ENCODE results near the gene DDX53.

The DDX53 gene

DNA sequence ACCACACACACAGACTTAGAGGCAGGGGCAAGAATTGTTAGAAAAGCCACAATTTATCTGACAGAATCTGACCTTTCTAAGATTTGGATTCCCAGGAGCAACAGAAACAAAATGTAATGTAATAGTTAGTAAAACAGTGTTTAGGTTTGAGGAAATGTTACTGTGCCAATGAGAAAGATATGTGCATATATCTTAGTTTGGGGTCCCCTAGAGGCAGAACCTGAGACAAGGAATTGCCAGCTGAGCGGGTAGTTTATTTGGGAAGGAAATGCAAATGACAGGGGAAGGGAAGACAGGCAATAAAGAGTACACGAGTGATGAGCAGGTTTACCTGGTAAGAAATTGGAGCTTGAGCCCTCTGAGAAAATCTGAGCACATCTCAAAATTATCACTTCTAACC lies 31.3 kb upstream of the DDX53 start:
- no peak for TF ChIP-seq CTCF (IDR thresholded peaks at IDR 0.05; ENCODE audit: control extremely low read depth, extremely low read depth, low read depth, missing control alignments)
- CTCF ChIA-PET, result interaction anchor here (1.4 kb wide), 1 partner anchor 9 kb away, joined by 3 read pairs; no protein-coding TSS in a partner anchor
- no peak for DNase-seq (ENCODE audit: extremely low spot score)
- POLR2A ChIA-PET, result no interaction called here

DNA sequence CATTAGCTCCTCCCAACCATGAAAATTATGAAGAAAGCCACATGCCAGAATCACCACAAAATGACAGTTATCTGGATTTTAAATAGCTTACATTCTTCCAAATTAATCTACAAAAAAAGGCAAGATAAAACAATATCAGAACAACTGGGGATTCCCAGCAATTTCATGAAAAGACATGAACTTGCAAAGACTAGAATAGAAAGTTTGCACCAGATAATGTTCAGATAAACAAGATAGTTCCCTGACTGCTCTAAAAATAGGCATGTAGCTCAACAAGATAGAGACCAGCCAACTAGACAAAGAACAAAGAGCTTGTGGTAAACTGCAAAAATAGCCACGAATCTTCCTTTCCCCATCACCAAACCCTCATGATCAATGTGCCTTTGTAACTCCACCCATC lies 30.3 kb upstream of the DDX53 start:
- no peak for TF ChIP-seq CTCF (IDR thresholded peaks at IDR 0.05; ENCODE audit: control extremely low read depth, extremely low read depth, low read depth, missing control alignments)
- CTCF ChIA-PET, result interaction anchor here (1.4 kb wide), 1 partner anchor 10 kb away, joined by 3 read pairs; no protein-coding TSS in a partner anchor
- POLR2A ChIA-PET, result no interaction called here
- no peak for DNase-seq (ENCODE audit: extremely low spot score)

- CTCF ChIA-PET, result no interaction called here
- no peak for TF ChIP-seq CTCF (IDR thresholded peaks at IDR 0.05; ENCODE audit: control extremely low read depth, extremely low read depth, low read depth, missing control alignments)
- POLR2A ChIA-PET, result no interaction called here
- no peak for DNase-seq (ENCODE audit: extremely low spot score)
Observed at GRCh38 chrX:22970861-22971260, 28.9 kb upstream of the DDX53 start.

- POLR2A ChIA-PET, result no interaction called here
- DNase-seq (ENCODE audit: extremely low spot score), result no peak
- CTCF ChIA-PET, result no interaction called here
- no peak for TF ChIP-seq CTCF (IDR thresholded peaks at IDR 0.05; ENCODE audit: control extremely low read depth, extremely low read depth, low read depth, missing control alignments)
Observed at GRCh38 chrX:22974616-22975015, 25.1 kb upstream of the DDX53 start.

DNA sequence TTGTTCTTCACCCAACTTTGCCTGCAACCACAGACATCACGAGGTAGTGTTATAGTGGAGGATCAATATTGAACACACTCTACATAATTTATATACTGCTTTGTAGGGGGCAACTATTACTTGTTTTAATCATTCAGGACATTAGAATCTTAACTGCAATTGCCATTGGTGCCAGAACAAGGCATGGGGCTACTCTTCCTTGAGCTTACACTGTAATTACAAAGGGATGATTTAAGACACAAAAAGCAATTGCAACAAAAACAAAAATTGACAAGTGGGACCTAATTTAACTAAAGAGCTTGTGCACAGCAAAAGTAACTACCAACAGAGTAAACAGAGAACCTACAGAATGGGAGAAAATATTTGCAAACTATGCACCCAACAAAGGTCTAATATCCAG lies 24.0 kb upstream of the DDX53 start:
- POLR2A ChIA-PET, result no interaction called here
- no peak for TF ChIP-seq CTCF (IDR thresholded peaks at IDR 0.05; ENCODE audit: control extremely low read depth, extremely low read depth, low read depth, missing control alignments)
- CTCF ChIA-PET, result no interaction called here
- DNase-seq (ENCODE audit: extremely low spot score), result no peak

- no peak for DNase-seq (ENCODE audit: extremely low spot score)
- no peak for TF ChIP-seq CTCF (IDR thresholded peaks at IDR 0.05; ENCODE audit: control extremely low read depth, extremely low read depth, low read depth, missing control alignments)
- POLR2A ChIA-PET, result no interaction called here
- CTCF ChIA-PET, result no interaction called here
Observed at GRCh38 chrX:22985958-22986357, 13.8 kb upstream of the DDX53 start.

GRCh38 chrX:22987452-22987851 lies 12.3 kb upstream of the DDX53 start:
- TF ChIP-seq CTCF (IDR thresholded peaks at IDR 0.05; ENCODE audit: control extremely low read depth, extremely low read depth, low read depth, missing control alignments), result no peak
- DNase-seq (ENCODE audit: extremely low spot score), result no peak
- ChIA-PET CTCF (no interaction called here), POLR2A (no interaction called here)
